Motor neuron (in vitro differentiated cells): ENCODE measurements around the gene CRKL. TPM values are rescaled to one million over a fixed set of nuclear protein-coding genes. Genes with fewer than 3 reads are reported as not detected.
"Not testable (repeated sequence)": the region's sequence is repeated elsewhere in the genome, so short reads cannot be mapped to it uniquely, and the experiment has no call there.

Source experiments
- ATAC-seq, 8 experiments: fragments of 200-7000 bp; cut with Tn5 transposase; replicated peaks in 6 of 8; 2 replicates each; pipeline ENCODE4 v1.8.0; 2021; ENCODE audit warnings: mild to moderate bottlenecking in 8 of 8, moderate library complexity in 8 of 8
- H3K27ac ChIP-seq, 2 donors: fragments of 250-450 bp; sonication (Bioruptor Pico); 2 replicates each; pipeline ENCODE4 v1.9.0; 2021; ENCODE audit warnings: antibody characterized with exemption in 2 of 2, mild to moderate bottlenecking in 2 of 2, moderate library complexity in 1 of 2
- H3K4me1 ChIP-seq, 2 donors: fragments of 250-450 bp; sonication (Bioruptor Pico); replicated peaks in 1 of 2; 2 replicates each; pipeline ENCODE4 v1.6.1; 2021; ENCODE audit warnings: antibody characterized with exemption in 2 of 2, mild to moderate bottlenecking in 2 of 2, moderate library complexity in 1 of 2
- H3K4me3 ChIP-seq, 5 donors: fragments of 250-450 bp; sonication (Bioruptor Pico); 2 replicates each; pipeline ENCODE4 v1.9.0; 2021; ENCODE audit warnings: antibody characterized with exemption in 5 of 5, mild to moderate bottlenecking in 5 of 5, moderate library complexity in 4 of 5
- WGBS, 10 experiments: fragments of 450-650 bp; shearing (Covaris generic); methylation state at CpG; one replicate each; pipeline ENCODE4 v1.0.0; 2022; 5-methylcytosine and 5-hydroxymethylcytosine counted together
- in situ Hi-C, 9 experiments: fragments of 400-800 bp; cut with MboI; loops; one replicate each; pipeline ENCODE4 v1.15.0; 2021; ENCODE audit warnings: low sequenced_read_pairs in 9 of 9, low pct_unique_long_range_greater_than_20kb in 2 of 9; ENCODE audit not compliant: unreplicated experiment in 9 of 9
- total RNA-seq, 8 experiments: library from RNA; unstranded; fragments of 300-600 nt; gene quantifications; 2 replicates each; pipeline versions ENCODE4 v1.2.3 to v1.2.4, GENCODE V29; 2022

The CRKL gene
- total RNA-seq, 8 experiments from 2014 or later = 31.0 to 52.8 (median 39.3) TPM

- Histone ChIP-seq H3K4me1 (no peaks in the 10 kb centered on the region), H3K4me3 (no peak overlapping the region), H3K27ac (no peak overlapping the region)
- in situ Hi-C loops = loop anchor here in 1 of 9 experiments (25.0 kb wide), 1 partner anchor 107 kb away; the partner anchor contains the start of genes P2RX6 and THAP7
- WGBS, 10 experiments = 25 to 81% (median 51%) methylated on average over 1 to 3 of the region's 3 CpGs; no CpG with 5 or more reads in 2 of the 10 experiments
- ATAC-seq = no peak
Observed at GRCh38 chr22:20904980-20905355, 12.2 kb upstream of the CRKL start.

GRCh38 chr22:20905415-20906386 is 11.5 kb upstream of the CRKL start:
- Histone ChIP-seq H3K4me1 (no peaks in the 10 kb centered on the region), H3K27ac (no peak overlapping the region), H3K4me3 (no peak overlapping the region)
- peak in 2 of 8 experiments; percentile 27 to 31 for ATAC-seq
- WGBS, 10 experiments = 8 to 86% (median 82%) methylated on average over 1 to 4 of the region's 4 CpGs; no CpG with 5 or more reads in 4 of the 10 experiments
- in situ Hi-C loops = loop anchor here in 1 of 9 experiments (25.0 kb wide), 1 partner anchor 107 kb away; the partner anchor contains the start of genes P2RX6 and THAP7

- Histone ChIP-seq H3K4me3 (no peak overlapping the region), H3K4me1 (no peaks in the 10 kb centered on the region), H3K27ac (no peak overlapping the region)
- 21 to 81% (median 67%) methylated on average over 2 to 3 of the region's 3 CpGs for WGBS, 10 experiments
- no peak for ATAC-seq
- in situ Hi-C loops = loop anchor here in 1 of 9 experiments (25.0 kb wide), 1 partner anchor 106 kb away; the partner anchor contains the start of genes P2RX6 and THAP7
Observed at GRCh38 chr22:20906387-20906767, 10.8 kb upstream of the CRKL start.

GRCh38 chr22:20908717-20909116 is 8.5 kb upstream of the CRKL start:
- H3K4me3 ChIP-seq, ATAC-seq, H3K4me1 ChIP-seq, H3K27ac ChIP-seq: not testable (repeated sequence)
- WGBS, 10 experiments = 87 to 100% (median 93%) methylated on average over 1 to 5 of the region's 5 CpGs; no CpG with 5 or more reads in 2 of the 10 experiments
- in situ Hi-C loops = loop anchor here in 1 of 9 experiments (25.0 kb wide), 1 partner anchor 104 kb away; the partner anchor contains the start of genes P2RX6 and THAP7

GRCh38 chr22:20909543-20910303 is 7.5 kb upstream of the CRKL start:
- no peak overlapping the region for H3K4me3 ChIP-seq
- in situ Hi-C loops = loop anchor here in 1 of 9 experiments (25.0 kb wide), 1 partner anchor 103 kb away; the partner anchor contains the start of genes P2RX6 and THAP7
- H3K27ac ChIP-seq = no peak overlapping the region
- ATAC-seq = no peak
- H3K4me1 ChIP-seq = no peaks in the 10 kb centered on the region
- 49 to 96% (median 67%) methylated on average over 3 to 6 of the region's 6 CpGs for WGBS, 10 experiments

- no peak for ATAC-seq
- 29 to 100% (median 67%) methylated on average over 1 to 5 of the region's 6 CpGs; no CpG with 5 or more reads in 5 of the 10 experiments for WGBS, 10 experiments
Observed at GRCh38 chr22:20912494-20912893, 4.7 kb upstream of the CRKL start.

GRCh38 chr22:20918663-20919218 is 1.5 kb downstream of the CRKL start:
- 0% methylated on average over 1 to 10 of the region's 19 CpGs; no CpG with 5 or more reads in 2 of the 10 experiments for WGBS, 10 experiments
- Histone ChIP-seq H3K4me1 (peaks cover 9 to 27% of the 10 kb centered on the region in 2 donors), H3K27ac (peak overlapping the region; percentile 94 to 98), H3K4me3 (peak overlapping the region; percentile 68 to 94 (median 81))
- in situ Hi-C loops = loop anchor here in 1 of 9 experiments (25.0 kb wide), 1 partner anchor 94 kb away; the partner anchor contains the start of genes P2RX6 and THAP7
- ATAC-seq = no peak

More at GRCh38 chr22:20912494-20912893, 4.7 kb upstream of the CRKL start:
- Histone ChIP-seq H3K4me1 (peaks cover 3 to 4% of the 10 kb centered on the region in 2 donors), H3K27ac (no peak overlapping the region), H3K4me3 (no peak overlapping the region)
- in situ Hi-C loops = loop anchor here in 1 of 9 experiments (25.0 kb wide), 1 partner anchor 100 kb away; the partner anchor contains the start of genes P2RX6 and THAP7

- Histone ChIP-seq H3K27ac (no peak overlapping the region), H3K4me3 (peak overlapping the region; percentile 68 to 94 (median 81)), H3K4me1 (peaks cover 9 to 27% of the 10 kb centered on the region in 2 donors)
- ATAC-seq = no peak
- 0 to 18% (median 4%) methylated on average over 2 to 4 of the region's 4 CpGs; no CpG with 5 or more reads in 2 of the 10 experiments for WGBS, 10 experiments
- in situ Hi-C loops = loop anchor here in 1 of 9 experiments (25.0 kb wide), 1 partner anchor 93 kb away; the partner anchor contains the start of genes P2RX6 and THAP7
Observed at GRCh38 chr22:20919718-20920117, 2.5 kb downstream of the CRKL start.

- 0 to 100% (median 47%) methylated on average over 1 to 3 of the region's 3 CpGs; no CpG with 5 or more reads in 1 of the 10 experiments for WGBS, 10 experiments
- Histone ChIP-seq H3K27ac (no peak overlapping the region), H3K4me1 (peaks cover 11 to 27% of the 10 kb centered on the region in 2 donors), H3K4me3 (peak overlapping the region; percentile 68 to 94 (median 81))
- ATAC-seq = no peak
- in situ Hi-C loops = loop anchor here in 1 of 9 experiments (25.0 kb wide), 1 partner anchor 91 kb away; the partner anchor contains the start of genes P2RX6 and THAP7
Observed at GRCh38 chr22:20920881-20921203, 3.6 kb downstream of the CRKL start.

GRCh38 chr22:20922141-20922751 is 5.0 kb downstream of the CRKL start:
- peaks cover 11 to 24% of the 10 kb centered on the region in 2 donors for H3K4me1 ChIP-seq
- WGBS, 10 experiments = 60 to 93% (median 76%) methylated on average over 1 to 3 of the region's 3 CpGs; no CpG with 5 or more reads in 4 of the 10 experiments
- no peak overlapping the region for H3K4me3 ChIP-seq
- in situ Hi-C loops = loop anchor here in 1 of 9 experiments (25.0 kb wide), 1 partner anchor 90 kb away; the partner anchor contains the start of genes P2RX6 and THAP7
- H3K27ac ChIP-seq = no peak overlapping the region
- ATAC-seq = no peak

GRCh38 chr22:20926243-20926642 is 9.0 kb downstream of the CRKL start:
- ATAC-seq = no peak
- no peak overlapping the region for H3K4me3 ChIP-seq

More at GRCh38 chr22:20926243-20926642, 9.0 kb downstream of the CRKL start:
- in situ Hi-C loops = no loop called here
- peaks cover 5 to 15% of the 10 kb centered on the region in 2 donors for H3K4me1 ChIP-seq
- WGBS, 10 experiments = 86 to 100% (median 94%) methylated on average over 1 to 2 of the region's 2 CpGs; no CpG with 5 or more reads in 2 of the 10 experiments
- peak overlapping the region in 1 of 2 donors; percentile 19 for H3K27ac ChIP-seq
